ENCODE measurements around the gene RARG. TPM values are rescaled to one million over a fixed set of nuclear protein-coding genes. Genes with fewer than 3 reads are reported as not detected.

The RARG gene
- total and polyA plus RNA-seq, 9 donors = 8.7 to 37.0 (median 25.8) TPM

GRCh38 chr12:53171725-53172329 is 60.2 kb downstream of the RARG start:
- TF ChIP-seq CTCF (IDR thresholded peaks at IDR 0.05) (no peak), POLR2A (IDR thresholded peaks at IDR 0.05) (no peak), EP300 (IDR thresholded peaks at IDR 0.05) (no peak)
- 25 to 42% (median 38%) methylated on average over 10 of the region's 10 CpGs for WGBS, 3 donors
- H3K27ac ChIP-seq = no peak overlapping the region
- no peaks in the 10 kb centered on the region for H3K9me3 ChIP-seq
- no peak for DNase-seq
- no peak overlapping the region for H3K4me3 ChIP-seq
- H3K27me3 ChIP-seq = no peaks in the 10 kb centered on the region
- H3K36me3 ChIP-seq = no peaks in the 10 kb centered on the region
- intact Hi-C loops (cut with DNase I) = no loop called here
- peaks cover 3% of the 10 kb centered on the region for H3K4me1 ChIP-seq (ENCODE audit: insufficient read depth)

- H3K4me1 ChIP-seq (ENCODE audit: insufficient read depth) = peaks cover 3% of the 10 kb centered on the region
- H3K4me3 ChIP-seq = no peak overlapping the region
- 70 to 72% (median 72%) methylated on average over 14 of the region's 14 CpGs for WGBS, 3 donors
- no peaks in the 10 kb centered on the region for H3K27me3 ChIP-seq
- H3K9me3 ChIP-seq = no peaks in the 10 kb centered on the region
- intact Hi-C loops (cut with DNase I) = no loop called here
- H3K36me3 ChIP-seq = no peaks in the 10 kb centered on the region
- DNase-seq = no peak
- TF ChIP-seq CTCF (IDR thresholded peaks at IDR 0.05) (no peak), EP300 (IDR thresholded peaks at IDR 0.05) (no peak), POLR2A (IDR thresholded peaks at IDR 0.05) (no peak)
- H3K27ac ChIP-seq = no peak overlapping the region
Observed at GRCh38 chr12:53170876-53171724, 60.9 kb downstream of the RARG start.

- WGBS, 3 donors = 84 to 87% (median 85%) methylated on average over 8 of the region's 8 CpGs
- no peak for DNase-seq
- no peaks in the 10 kb centered on the region for H3K27me3 ChIP-seq
- intact Hi-C loops (cut with DNase I) = no loop called here
- TF ChIP-seq EP300 (IDR thresholded peaks at IDR 0.05) (no peak), CTCF (IDR thresholded peaks at IDR 0.05) (no peak), POLR2A (IDR thresholded peaks at IDR 0.05) (no peak)
- H3K9me3 ChIP-seq = no peaks in the 10 kb centered on the region
- no peak overlapping the region for H3K27ac ChIP-seq
- no peaks in the 10 kb centered on the region for H3K36me3 ChIP-seq
- no peak overlapping the region for H3K4me3 ChIP-seq
- peaks cover 3% of the 10 kb centered on the region for H3K4me1 ChIP-seq (ENCODE audit: insufficient read depth)
Observed at GRCh38 chr12:53170215-53170614, 61.8 kb downstream of the RARG start.

- H3K27me3 ChIP-seq = no peaks in the 10 kb centered on the region
- no peak overlapping the region for H3K4me3 ChIP-seq
- intact Hi-C loops (cut with DNase I) = no loop called here
- no peaks in the 10 kb centered on the region for H3K4me1 ChIP-seq (ENCODE audit: insufficient read depth)
- no peak for DNase-seq
- no peak overlapping the region for H3K27ac ChIP-seq
- TF ChIP-seq EP300 (IDR thresholded peaks at IDR 0.05) = no peak
- TF ChIP-seq CTCF (IDR thresholded peaks at IDR 0.05) = no peak
- no peak for TF ChIP-seq POLR2A (IDR thresholded peaks at IDR 0.05)
- no peaks in the 10 kb centered on the region for H3K9me3 ChIP-seq
- H3K36me3 ChIP-seq = no peaks in the 10 kb centered on the region
- 95 to 97% (median 96%) methylated on average over 7 of the region's 7 CpGs for WGBS, 3 donors
Observed at GRCh38 chr12:53169644-53170043, 62.4 kb downstream of the RARG start.
